22Rv1 (cell line): ENCODE results near the gene NELL2.

Experiments
- ZFX ChIP-seq: fragments of 450-650 bp; IDR thresholded peaks from 2 replicates; pipeline ENCODE4 v1.6.1; 2017; ENCODE audit warnings: antibody characterized with exemption, borderline replicate concordance
- TF ChIP-seq, protein P1 (sequence below): fragments of 450-650 bp; IDR thresholded peaks from 2 replicates; pipeline ENCODE4 v1.5.1; 2017; ENCODE audit warnings: mild to moderate bottlenecking

DNA sequence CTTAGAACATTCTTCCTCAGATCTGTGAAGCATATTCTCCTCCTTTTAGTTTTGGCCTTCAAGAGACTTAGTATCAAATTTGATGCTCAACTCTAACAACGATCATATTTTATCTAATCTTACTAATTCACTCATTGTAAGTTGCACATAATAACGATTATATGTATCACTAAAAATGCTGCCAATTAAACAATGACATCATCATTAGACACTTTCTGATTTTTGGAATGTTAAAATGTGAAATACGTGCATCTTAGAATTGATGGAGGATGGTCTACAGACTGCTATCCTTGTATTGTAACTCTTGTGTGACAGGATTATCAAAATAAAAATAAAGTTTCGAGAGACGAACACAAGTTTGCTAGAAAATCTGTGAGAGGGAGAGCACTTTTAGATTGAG lies 311.0 kb downstream of the NELL2 start:
- TF ChIP-seq, protein P1, sequence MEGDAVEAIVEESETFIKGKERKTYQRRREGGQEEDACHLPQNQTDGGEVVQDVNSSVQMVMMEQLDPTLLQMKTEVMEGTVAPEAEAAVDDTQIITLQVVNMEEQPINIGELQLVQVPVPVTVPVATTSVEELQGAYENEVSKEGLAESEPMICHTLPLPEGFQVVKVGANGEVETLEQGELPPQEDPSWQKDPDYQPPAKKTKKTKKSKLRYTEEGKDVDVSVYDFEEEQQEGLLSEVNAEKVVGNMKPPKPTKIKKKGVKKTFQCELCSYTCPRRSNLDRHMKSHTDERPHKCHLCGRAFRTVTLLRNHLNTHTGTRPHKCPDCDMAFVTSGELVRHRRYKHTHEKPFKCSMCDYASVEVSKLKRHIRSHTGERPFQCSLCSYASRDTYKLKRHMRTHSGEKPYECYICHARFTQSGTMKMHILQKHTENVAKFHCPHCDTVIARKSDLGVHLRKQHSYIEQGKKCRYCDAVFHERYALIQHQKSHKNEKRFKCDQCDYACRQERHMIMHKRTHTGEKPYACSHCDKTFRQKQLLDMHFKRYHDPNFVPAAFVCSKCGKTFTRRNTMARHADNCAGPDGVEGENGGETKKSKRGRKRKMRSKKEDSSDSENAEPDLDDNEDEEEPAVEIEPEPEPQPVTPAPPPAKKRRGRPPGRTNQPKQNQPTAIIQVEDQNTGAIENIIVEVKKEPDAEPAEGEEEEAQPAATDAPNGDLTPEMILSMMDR = no peak
- no peak for TF ChIP-seq ZFX
